Caco-2 (cell line): ENCODE results near the gene SLC12A8. TPM values are rescaled to one million over a fixed set of nuclear protein-coding genes. Genes with fewer than 3 reads are reported as not detected.

ENCODE experiments used
- BruUV-seq: library from RNA; stranded (reverse); fragments of 400-500 nt; replicated peaks from 2 replicates; lab custom pipeline; 2021; lab: Mats Ljungman, UMichigan
- CTCF ChIA-PET: fragments of 300-600 bp; sonication (Branson Sonifier 250); formaldehyde crosslinking; loops from one replicate; lab custom pipeline; 2022; ENCODE audit warnings: antibody characterized with exemption; lab: Charles Lee
- POLR2A ChIA-PET: fragments of 300-600 bp; sonication (Branson Sonifier 250); formaldehyde crosslinking; loops from one replicate; lab custom pipeline; 2022; ENCODE audit warnings: antibody characterized with exemption; lab: Charles Lee
- DNase-seq, 2 experiments: peaks; one replicate each; pipeline versions ENCODE4 v3.0.0 to v3.0.0-alpha.2; 2020 to 2022
- H3K27me3 ChIP-seq: replicated peaks from 2 replicates; pipeline ENCODE4 v1.6.0; 2011; ENCODE audit warnings: low read length; ENCODE audit not compliant: control insufficient read depth, insufficient read depth
- H3K36me3 ChIP-seq: 2 replicates; pipeline ENCODE4 v1.5.1; 2011; ENCODE audit warnings: low read length; ENCODE audit not compliant: control insufficient read depth, insufficient read depth
- H3K4me1 ChIP-seq: fragments of 250-450 bp; sonication (Bioruptor Pico); 2 replicates; pipeline ENCODE4 v1.5.1; 2020; ENCODE audit warnings: mild to moderate bottlenecking
- H3K4me3 ChIP-seq: 2 replicates; pipeline ENCODE4 v1.5.1; 2011; ENCODE audit warnings: low read depth, mild to moderate bottlenecking, control low read depth, low read length
- H3K9me3 ChIP-seq: fragments of 250-450 bp; sonication (Bioruptor Pico); 2 replicates; pipeline ENCODE4 v1.5.1; 2020; ENCODE audit warnings: mild to moderate bottlenecking, moderate library complexity
- H3K27ac Mint-ChIP-seq: one replicate; pipeline ENCODE4 v1.8.0; 2022; ENCODE audit warnings: mixed read lengths; ENCODE audit not compliant: unreplicated experiment
- H3K27me3 Mint-ChIP-seq: one replicate; pipeline ENCODE4 v1.8.0; 2022; ENCODE audit warnings: mixed read lengths; ENCODE audit not compliant: insufficient read depth, unreplicated experiment
- H3K36me3 Mint-ChIP-seq: one replicate; pipeline ENCODE4 v1.8.0; 2022; ENCODE audit warnings: mild to moderate bottlenecking, mixed read lengths; ENCODE audit not compliant: insufficient read depth, unreplicated experiment
- H3K4me1 Mint-ChIP-seq: one replicate; pipeline ENCODE4 v1.8.0; 2022; ENCODE audit warnings: low read depth, mixed read lengths; ENCODE audit not compliant: unreplicated experiment
- H3K4me3 Mint-ChIP-seq: one replicate; pipeline ENCODE4 v1.8.0; 2022; ENCODE audit warnings: mild to moderate bottlenecking, moderate library complexity, mixed read lengths; ENCODE audit not compliant: unreplicated experiment
- H3K9me3 Mint-ChIP-seq: one replicate; pipeline ENCODE4 v1.8.0; 2022; ENCODE audit warnings: mixed read lengths; ENCODE audit not compliant: unreplicated experiment
- CTCF ChIP-seq, 2 experiments: fragments of 200-600 bp in 1 of 2; IDR thresholded peaks; 1 replicate in 1 of 2; 2 replicates in 1 of 2; pipeline versions ENCODE4 v1.5.1 to v1.8.0; 2011 to 2022; ENCODE audit warnings: antibody characterized with exemption in 1 of 2, control low read depth in 1 of 2, inconsistent platforms in 1 of 2, low read depth in 1 of 2, low read length in 1 of 2, mild to moderate bottlenecking in 1 of 2, moderate library complexity in 1 of 2; ENCODE audit not compliant: insufficient read depth in 1 of 2, severe bottlenecking in 1 of 2, unreplicated experiment in 1 of 2
- intact Hi-C: fragments of 100-400 bp; cut with micrococcal nuclease; formaldehyde crosslinking; loops from one replicate; pipeline ENCODE4 v1.10.0; 2022; ENCODE audit not compliant: unreplicated experiment
- total RNA-seq: library from RNA; stranded (reverse); gene quantifications from 2 replicates; pipeline ENCODE4 v1.2.3, GENCODE V29; 2022

The SLC12A8 gene
- total RNA-seq, 1 experiment from 2014 or later, result 23.3 TPM

DNA sequence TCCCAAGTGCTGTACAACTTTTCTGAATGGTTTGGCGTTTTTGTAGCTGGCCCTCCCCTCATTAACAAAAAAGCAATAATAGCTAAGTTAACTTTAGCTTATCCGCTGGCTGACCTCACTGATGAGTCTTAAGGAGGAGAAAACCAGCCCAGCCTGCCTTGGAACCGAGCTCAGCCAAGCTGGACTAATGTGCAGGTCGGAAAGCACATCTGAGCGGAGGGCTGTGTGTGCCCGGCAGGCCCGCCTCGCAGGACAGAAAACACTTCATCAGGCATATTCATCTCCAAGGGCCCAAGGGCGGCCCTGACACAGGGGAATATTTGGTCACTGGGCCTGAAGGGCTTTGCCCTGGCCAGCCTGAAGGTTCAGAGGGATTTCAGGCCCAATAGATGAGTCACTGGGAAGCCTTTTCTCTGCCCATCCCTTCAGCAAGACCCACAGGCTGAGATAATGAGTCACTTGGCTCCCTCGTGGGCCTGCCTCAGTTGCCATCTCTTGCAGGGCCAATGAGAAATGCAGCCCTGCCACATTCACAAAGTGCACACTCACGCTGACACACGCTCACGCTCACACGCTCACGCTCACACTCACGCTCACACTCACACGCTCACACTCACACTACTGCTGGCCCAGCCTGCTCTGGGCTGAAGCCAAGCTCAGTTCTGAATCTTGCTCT is 75.1 kb downstream of the SLC12A8 start:
- Mint-ChIP-seq H3K4me1 (peaks cover 6% of the 10 kb centered on the region), H3K27me3 (no peaks in the 10 kb centered on the region), H3K4me3 (no peak overlapping the region), H3K27ac (no peak overlapping the region), H3K36me3 (peaks cover 12% of the 10 kb centered on the region), H3K9me3 (no peaks in the 10 kb centered on the region)
- no TSS peak for BruUV-seq
- TF ChIP-seq CTCF (IDR thresholded peaks at IDR 0.05; ENCODE audit: insufficient read depth in 1 of 2, low read depth in 1 of 2, low read length in 1 of 2, severe bottlenecking in 1 of 2, unreplicated experiment in 1 of 2), result no peak
- intact Hi-C loops, result no loop called here
- DNase-seq, result no peak
- ChIA-PET POLR2A (no interaction called here), CTCF (no interaction called here)
- peaks cover 2% of the 10 kb centered on the region; the same call in 1 of the 2 replicates for H3K36me3 ChIP-seq
- H3K27me3 ChIP-seq, result no peaks in the 10 kb centered on the region
- H3K4me1 ChIP-seq, result no peaks in the 10 kb centered on the region
- H3K4me3 ChIP-seq, result no peak overlapping the region
- no peaks in the 10 kb centered on the region for H3K9me3 ChIP-seq

DNA sequence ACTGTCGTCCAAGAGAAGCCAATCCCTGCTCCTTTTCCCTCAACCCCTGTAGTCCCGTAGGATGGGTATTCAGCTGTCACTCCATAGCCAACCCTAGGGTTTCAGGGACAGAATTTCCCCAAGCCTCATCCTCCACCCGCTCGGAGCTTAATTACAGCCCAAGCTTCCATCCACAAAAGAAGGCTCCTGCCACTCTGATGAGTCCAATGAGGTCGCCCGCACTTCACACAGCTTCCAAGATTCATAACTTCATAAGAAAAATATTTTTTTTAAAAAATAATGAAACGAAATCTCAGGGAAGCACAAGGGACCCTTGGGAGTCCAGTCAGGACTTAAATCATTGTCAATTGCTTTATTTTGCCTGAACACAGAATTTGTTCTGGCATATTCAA is 75.6 kb downstream of the SLC12A8 start:
- CTCF ChIA-PET, result no interaction called here
- peaks cover 12% of the 10 kb centered on the region for H3K36me3 Mint-ChIP-seq

GRCh38 chr3:125136515-125136914 is 76.0 kb downstream of the SLC12A8 start:
- ChIA-PET POLR2A (no interaction called here), CTCF (no interaction called here)
- TF ChIP-seq CTCF (IDR thresholded peaks at IDR 0.05; ENCODE audit: insufficient read depth in 1 of 2, low read depth in 1 of 2, low read length in 1 of 2, severe bottlenecking in 1 of 2, unreplicated experiment in 1 of 2), result no peak
- Mint-ChIP-seq H3K9me3 (no peaks in the 10 kb centered on the region), H3K36me3 (peaks cover 12% of the 10 kb centered on the region), H3K27ac (no peak overlapping the region), H3K27me3 (no peaks in the 10 kb centered on the region), H3K4me3 (no peak overlapping the region), H3K4me1 (peaks cover 6% of the 10 kb centered on the region)
- no peak for DNase-seq
- H3K4me3 ChIP-seq, result no peak overlapping the region
- no TSS peak for BruUV-seq
- H3K27me3 ChIP-seq, result no peaks in the 10 kb centered on the region
- H3K4me1 ChIP-seq, result no peaks in the 10 kb centered on the region
- intact Hi-C loops, result no loop called here
- no peaks in the 10 kb centered on the region for H3K9me3 ChIP-seq
- peaks cover 2% of the 10 kb centered on the region; the same call in 1 of the 2 replicates for H3K36me3 ChIP-seq

More for the DNA sequence above, 75.6 kb downstream of the SLC12A8 start:
- Histone ChIP-seq H3K4me1 (no peaks in the 10 kb centered on the region), H3K27me3 (no peaks in the 10 kb centered on the region), H3K4me3 (no peak overlapping the region), H3K9me3 (no peaks in the 10 kb centered on the region), H3K36me3 (peaks cover 2% of the 10 kb centered on the region; the same call in 1 of the 2 replicates)
- TF ChIP-seq CTCF (IDR thresholded peaks at IDR 0.05; ENCODE audit: insufficient read depth in 1 of 2, low read depth in 1 of 2, low read length in 1 of 2, severe bottlenecking in 1 of 2, unreplicated experiment in 1 of 2), result no peak
- Mint-ChIP-seq H3K9me3 (no peaks in the 10 kb centered on the region), H3K27ac (no peak overlapping the region), H3K4me1 (peaks cover 6% of the 10 kb centered on the region), H3K4me3 (no peak overlapping the region), H3K27me3 (no peaks in the 10 kb centered on the region)
- POLR2A ChIA-PET, result no interaction called here
- intact Hi-C loops, result no loop called here
- no TSS peak for BruUV-seq
- DNase-seq, result no peak
